ENCODE data around the gene SEMA4G.
A peak's percentile ranks its signal among the peaks of the same experiment; 100 is the strongest.

The SEMA4G gene

GRCh38 chr10:100969187-100970075 is at the start of gene SEMA4G:
TSS of gene SEMA4G (plus strand) at chr10:100969504. CDS start at chr10:100972913, 3,409 bp downstream.
- DNase-seq: peak; percentile 81

- no peak for DNase-seq
Measured at GRCh38 chr10:100923580-100923979, 45.7 kb upstream of the SEMA4G start.

- no peak for DNase-seq
Measured at GRCh38 chr10:100927266-100927665, 42.0 kb upstream of the SEMA4G start.

GRCh38 chr10:100928039-100928438 is 41.3 kb upstream of the SEMA4G start:
- DNase-seq: no peak

GRCh38 chr10:100930368-100930767 is 38.9 kb upstream of the SEMA4G start:
- DNase-seq: no peak

GRCh38 chr10:100934084-100934659 is 35.1 kb upstream of the SEMA4G start:
- DNase-seq: peak; percentile 5

- DNase-seq: no peak
Measured at GRCh38 chr10:100939763-100940344, 29.4 kb upstream of the SEMA4G start.

- no peak for DNase-seq
Measured at GRCh38 chr10:100942229-100942628, 27.1 kb upstream of the SEMA4G start.

GRCh38 chr10:100943508-100943907 is 25.8 kb upstream of the SEMA4G start:
- DNase-seq: no peak

GRCh38 chr10:100945754-100946153 is 23.6 kb upstream of the SEMA4G start:
- no peak for DNase-seq

- DNase-seq: no peak
Measured at GRCh38 chr10:100948916-100949315, 20.4 kb upstream of the SEMA4G start.

GRCh38 chr10:100960251-100960650 is 9.1 kb upstream of the SEMA4G start:
- no peak for DNase-seq

- DNase-seq: no peak
Measured at GRCh38 chr10:100962351-100963080, 6.8 kb upstream of the SEMA4G start.

- DNase-seq: no peak
Measured at GRCh38 chr10:100963826-100964225, 5.5 kb upstream of the SEMA4G start.

GRCh38 chr10:100965820-100966219 is 3.5 kb upstream of the SEMA4G start:
- DNase-seq: no peak

- DNase-seq: no peak
Measured at GRCh38 chr10:100966887-100967286, 2.4 kb upstream of the SEMA4G start.

GRCh38 chr10:100967332-100967731 is 2.0 kb upstream of the SEMA4G start:
- DNase-seq: no peak

- no peak for DNase-seq
Measured at GRCh38 chr10:100968062-100968736, 1.1 kb upstream of the SEMA4G start.

GRCh38 chr10:100968863-100969186 is 479 bp upstream of the SEMA4G start:
- DNase-seq: no peak

- no peak for DNase-seq
Measured at GRCh38 chr10:100970076-100970913, 991 bp downstream of the SEMA4G start.

- DNase-seq: no peak
Measured at GRCh38 chr10:100970914-100971811, 1.9 kb downstream of the SEMA4G start.
